ENCODE data around the gene CCNC. TPM values are rescaled to one million over a fixed set of nuclear protein-coding genes. Genes with fewer than 3 reads are reported as not detected.

CCNC gene
- total RNA-seq, 3 donors from 2014 or later = 32.7 to 52.2 (median 34.2) TPM

DNA sequence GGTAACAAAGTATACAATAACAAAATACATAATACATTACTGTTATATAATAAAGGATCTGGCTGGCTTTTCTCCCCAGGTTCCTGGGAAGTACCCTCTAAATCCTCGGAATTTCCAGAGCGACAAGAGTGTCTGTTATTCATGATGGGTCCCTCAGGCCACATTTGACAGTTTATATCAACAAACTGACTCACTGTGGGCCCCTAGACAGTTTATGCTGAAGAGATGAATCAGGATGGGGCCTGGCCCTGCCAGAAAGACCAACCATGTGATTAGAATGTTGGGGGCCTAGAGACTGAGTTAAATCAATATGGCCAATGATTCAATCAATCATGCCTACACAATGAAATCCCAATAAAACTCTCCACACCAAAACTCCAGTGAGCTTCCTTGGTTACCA lies 66.7 kb downstream of the CCNC start:
- TF ChIP-seq, protein P1, sequence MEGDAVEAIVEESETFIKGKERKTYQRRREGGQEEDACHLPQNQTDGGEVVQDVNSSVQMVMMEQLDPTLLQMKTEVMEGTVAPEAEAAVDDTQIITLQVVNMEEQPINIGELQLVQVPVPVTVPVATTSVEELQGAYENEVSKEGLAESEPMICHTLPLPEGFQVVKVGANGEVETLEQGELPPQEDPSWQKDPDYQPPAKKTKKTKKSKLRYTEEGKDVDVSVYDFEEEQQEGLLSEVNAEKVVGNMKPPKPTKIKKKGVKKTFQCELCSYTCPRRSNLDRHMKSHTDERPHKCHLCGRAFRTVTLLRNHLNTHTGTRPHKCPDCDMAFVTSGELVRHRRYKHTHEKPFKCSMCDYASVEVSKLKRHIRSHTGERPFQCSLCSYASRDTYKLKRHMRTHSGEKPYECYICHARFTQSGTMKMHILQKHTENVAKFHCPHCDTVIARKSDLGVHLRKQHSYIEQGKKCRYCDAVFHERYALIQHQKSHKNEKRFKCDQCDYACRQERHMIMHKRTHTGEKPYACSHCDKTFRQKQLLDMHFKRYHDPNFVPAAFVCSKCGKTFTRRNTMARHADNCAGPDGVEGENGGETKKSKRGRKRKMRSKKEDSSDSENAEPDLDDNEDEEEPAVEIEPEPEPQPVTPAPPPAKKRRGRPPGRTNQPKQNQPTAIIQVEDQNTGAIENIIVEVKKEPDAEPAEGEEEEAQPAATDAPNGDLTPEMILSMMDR (IDR thresholded peaks at IDR 0.05) = no peak
- Histone ChIP-seq H3K4me1 (ENCODE audit: low read depth) (no peaks in the 10 kb centered on the region), H3K4me3 (no peak overlapping the region), H3K9me3 (no peaks in the 10 kb centered on the region), H3K36me3 (ENCODE audit: low read depth) (no peaks in the 10 kb centered on the region)
- intact Hi-C loops (cut with DNase I, micrococcal nuclease) = no loop called here
- DNase-seq (no peak), ATAC-seq (no peak)

DNA sequence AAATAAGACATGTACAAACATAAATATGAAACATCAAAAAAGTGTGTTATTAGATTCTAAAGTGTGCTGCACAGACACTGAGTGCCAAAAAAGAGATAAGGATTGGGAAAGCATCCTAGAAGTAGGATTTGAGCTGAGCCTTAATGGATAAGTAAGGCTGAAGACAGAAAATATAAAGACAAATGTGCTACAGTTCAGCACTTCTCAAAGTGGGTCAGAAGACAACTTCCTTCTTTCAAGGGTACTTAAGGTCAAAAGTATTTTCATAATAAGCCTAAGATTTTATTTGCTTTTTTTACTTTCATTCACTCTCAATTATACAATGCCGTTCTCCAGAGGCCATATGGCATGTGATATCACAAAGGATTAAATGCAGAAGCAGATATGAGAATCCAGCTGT lies 70.0 kb downstream of the CCNC start:
- no peaks in the 10 kb centered on the region for H3K36me3 ChIP-seq (ENCODE audit: low read depth)
- TF ChIP-seq, protein P1 (IDR thresholded peaks at IDR 0.05) = no peak

GRCh38 chr6:99495466-99495865 lies 73.0 kb downstream of the CCNC start:
- intact Hi-C loops (cut with DNase I, micrococcal nuclease) = no loop called here
- no peaks in the 10 kb centered on the region for H3K9me3 ChIP-seq
- H3K4me1 ChIP-seq (ENCODE audit: low read depth) = peaks cover 1% of the 10 kb centered on the region
- DNase-seq (no peak), ATAC-seq (no peak)
- no peak overlapping the region for H3K4me3 ChIP-seq
- TF ChIP-seq, protein P1 (IDR thresholded peaks at IDR 0.05) = no peak
- H3K36me3 ChIP-seq (ENCODE audit: low read depth) = no peaks in the 10 kb centered on the region

More for the DNA sequence above, 70.0 kb downstream of the CCNC start:
- no peaks in the 10 kb centered on the region for H3K9me3 ChIP-seq
- no peak for DNase-seq
- H3K4me3 ChIP-seq = no peak overlapping the region
- intact Hi-C loops (cut with DNase I, micrococcal nuclease) = no loop called here
- H3K4me1 ChIP-seq (ENCODE audit: low read depth) = no peaks in the 10 kb centered on the region
- no peak for ATAC-seq

Other genes starting within 250 kb of the CCNC start
- gene FAXC, start 219.0 kb downstream of the CCNC start, total RNA-seq = 10 to 100 TPM in 1 of 3 donors, 1 to 10 TPM in 2; 1.0 to 25.8 (median 2.0) TPM
- 10 to 100 TPM in 1 of 3 donors, 1 to 10 TPM in 2; 8.9 to 12.6 (median 9.5) TPM for gene COQ3, start 174.5 kb downstream of the CCNC start, total RNA-seq
- 100 to 1,000 TPM in 2 of 3 donors, 10 to 100 TPM in 1; 77.4 to 121 (median 105) TPM for gene PNISR, start 143.4 kb downstream of the CCNC start, total RNA-seq
- 10 to 100 TPM in 2 of 3 donors, 1 to 10 TPM in 1; 9.4 to 18.0 (median 16.1) TPM for gene USP45, start 53.2 kb downstream of the CCNC start, total RNA-seq
- not detected for gene PRDM13, start 38.2 kb upstream of the CCNC start, total RNA-seq

Data from mucosa of descending colon (tissue), 3 donors.